CD14-positive monocyte (primary cell): ENCODE measurements around the gene GOPC. TPM values are rescaled to one million over a fixed set of nuclear protein-coding genes. Genes with fewer than 3 reads are reported as not detected.
A peak's percentile ranks its signal among the peaks of the same experiment; 100 is the strongest.

Experiments used
- DNase-seq, 3 donors: peaks; one replicate each; pipeline ENCODE4 v3.0.0-alpha.2; 2011 to 2022
- H2AFZ ChIP-seq: 2 replicates; pipeline ENCODE4 v1.6.0; 2012; ENCODE audit warnings: mild to moderate bottlenecking, low read depth, low read length, inconsistent platforms; ENCODE audit not compliant: insufficient read depth, poor library complexity, severe bottlenecking
- H3K27ac ChIP-seq, 2 donors: 1 replicate in 1 of 2; 2 replicates in 1 of 2; pipeline ENCODE4 v1.5.1; 2012 to 2013; ENCODE audit warnings: low read length in 2 of 2, control low read depth in 1 of 2, inconsistent platforms in 1 of 2, low read depth in 1 of 2, mild to moderate bottlenecking in 1 of 2
- H3K27me3 ChIP-seq, 2 donors: one replicate each; pipeline versions ENCODE4 v1.6.0 to v1.6.1; 2011 to 2013; ENCODE audit warnings: low read length in 2 of 2; ENCODE audit not compliant: control insufficient read depth in 2 of 2, insufficient read depth in 2 of 2
- H3K36me3 ChIP-seq, 2 donors: replicated peaks in 1 of 2; 1 replicate in 1 of 2; 2 replicates in 1 of 2; pipeline versions ENCODE4 v1.5.1 to v1.6.1; 2012 to 2013; ENCODE audit warnings: low read length in 2 of 2, control low read depth in 1 of 2, inconsistent platforms in 1 of 2, mild to moderate bottlenecking in 1 of 2; ENCODE audit not compliant: insufficient read depth in 2 of 2, control insufficient read depth in 1 of 2
- H3K4me1 ChIP-seq, 2 donors: 1 replicate in 1 of 2; 2 replicates in 1 of 2; pipeline versions ENCODE4 v1.5.1 to v1.6.1; 2012 to 2013; ENCODE audit warnings: low read length in 2 of 2, control low read depth in 1 of 2, inconsistent platforms in 1 of 2, mild to moderate bottlenecking in 1 of 2, moderate library complexity in 1 of 2; ENCODE audit not compliant: insufficient read depth in 2 of 2, control insufficient read depth in 1 of 2
- H3K4me2 ChIP-seq: replicated peaks from 2 replicates; pipeline ENCODE3; 2012; ENCODE audit warnings: low read length, moderate library complexity, mild to moderate bottlenecking; ENCODE audit not compliant: poor library complexity, severe bottlenecking; ENCODE audit errors: extremely low read depth
- H3K4me3 ChIP-seq, 3 experiments: fragments of 200-600 bp in 1 of 3; sonication (generic) in 1 of 3; replicated peaks in 1 of 3; 1 replicate in 2 of 3; 2 replicates in 1 of 3; pipeline ENCODE4 v1.5.1; 2011 to 2013; ENCODE audit warnings: low read length in 3 of 3, mild to moderate bottlenecking in 3 of 3, control low read depth in 2 of 3, low read depth in 2 of 3, inconsistent platforms in 1 of 3, moderate library complexity in 1 of 3
- H3K79me2 ChIP-seq: 2 replicates; pipeline ENCODE4 v1.6.0; 2012; ENCODE audit warnings: mild to moderate bottlenecking, control low read depth, inconsistent platforms, low read length, moderate library complexity; ENCODE audit not compliant: insufficient read depth
- H3K9ac ChIP-seq: 2 replicates; pipeline ENCODE4 v1.6.0; 2017; ENCODE audit warnings: low read length, mild to moderate bottlenecking; ENCODE audit not compliant: insufficient read depth, poor library complexity, severe bottlenecking
- H3K9me3 ChIP-seq, 2 donors: replicated peaks in 1 of 2; 1 replicate in 1 of 2; 2 replicates in 1 of 2; pipeline versions ENCODE4 v1.5.1 to v1.6.1; 2012 to 2013; ENCODE audit warnings: low read length in 2 of 2, control low read depth in 1 of 2; ENCODE audit not compliant: control insufficient read depth in 1 of 2, insufficient read depth in 1 of 2
- H4K20me1 ChIP-seq: 2 replicates; pipeline ENCODE4 v1.6.0; 2012; ENCODE audit warnings: mild to moderate bottlenecking, low read length, control low read depth, moderate library complexity; ENCODE audit not compliant: insufficient read depth
- H3K27ac Mint-ChIP-seq, 7 donors: one replicate each; pipeline ENCODE4 v1.8.0; 2020; ENCODE audit warnings: mild to moderate bottlenecking in 7 of 7, mixed read lengths in 7 of 7, moderate library complexity in 6 of 7, inconsistent platforms in 2 of 7
- H3K27me3 Mint-ChIP-seq, 3 donors: one replicate each; pipeline ENCODE4 v1.8.0; 2021 to 2022; ENCODE audit warnings: low read depth in 3 of 3, mild to moderate bottlenecking in 3 of 3, mixed read lengths in 3 of 3, moderate library complexity in 3 of 3, inconsistent platforms in 1 of 3
- H3K36me3 Mint-ChIP-seq, 2 donors: one replicate each; pipeline ENCODE4 v1.8.0; 2020; ENCODE audit warnings: mixed read lengths in 2 of 2, inconsistent platforms in 1 of 2, mild to moderate bottlenecking in 1 of 2
- H3K4me1 Mint-ChIP-seq: one replicate; pipeline ENCODE4 v1.8.0; 2020; ENCODE audit warnings: mild to moderate bottlenecking, mixed read lengths
- H3K4me3 Mint-ChIP-seq, 2 donors: one replicate each; pipeline ENCODE4 v1.8.0; 2020; ENCODE audit warnings: mild to moderate bottlenecking in 2 of 2, mixed read lengths in 2 of 2, moderate library complexity in 1 of 2
- H3K9me3 Mint-ChIP-seq, 7 donors: one replicate each; pipeline ENCODE4 v1.8.0; 2020 to 2022; ENCODE audit warnings: mixed read lengths in 7 of 7, mild to moderate bottlenecking in 6 of 7, moderate library complexity in 6 of 7, inconsistent platforms in 2 of 7
- WGBS: methylation state at CpG from one replicate; pipeline ENCODE4 v1.1.5; 2013; ENCODE audit warnings: missing lambda C conversion rate; ENCODE audit not compliant: insufficient coverage; 5-methylcytosine and 5-hydroxymethylcytosine counted together
- intact Hi-C, 2 donors: fragments of 100-400 bp; cut with micrococcal nuclease; formaldehyde crosslinking; loops; one replicate each; pipeline versions ENCODE4 v1.15.0 to v1.15.1; 2023
- polyA plus RNA-seq, 3 donors: library from polyadenylated mRNA; depleted of rRNA in 1 of 3; unstranded in 2 of 3; stranded (reverse) in 1 of 3; fragments of 300-500 nt in 2 of 3; fragments of >200 nt in 1 of 3; fragmentation: Illumina TruSeq in 2 of 3; gene quantifications; 1 replicate in 2 of 3; 2 replicates in 1 of 3; pipeline ENCODE4 v1.2.3, GENCODE V29; 2012 to 2021
- TF ChIP-seq, protein P1 (sequence below): fragments of 200-600 bp; IDR thresholded peaks from one replicate; pipeline ENCODE4 v1.8.0; 2022; ENCODE audit warnings: antibody characterized with exemption, mild to moderate bottlenecking

GOPC gene
- polyA plus RNA-seq, 3 donors, result 2.7 to 8.0 (median 5.2) TPM

DNA sequence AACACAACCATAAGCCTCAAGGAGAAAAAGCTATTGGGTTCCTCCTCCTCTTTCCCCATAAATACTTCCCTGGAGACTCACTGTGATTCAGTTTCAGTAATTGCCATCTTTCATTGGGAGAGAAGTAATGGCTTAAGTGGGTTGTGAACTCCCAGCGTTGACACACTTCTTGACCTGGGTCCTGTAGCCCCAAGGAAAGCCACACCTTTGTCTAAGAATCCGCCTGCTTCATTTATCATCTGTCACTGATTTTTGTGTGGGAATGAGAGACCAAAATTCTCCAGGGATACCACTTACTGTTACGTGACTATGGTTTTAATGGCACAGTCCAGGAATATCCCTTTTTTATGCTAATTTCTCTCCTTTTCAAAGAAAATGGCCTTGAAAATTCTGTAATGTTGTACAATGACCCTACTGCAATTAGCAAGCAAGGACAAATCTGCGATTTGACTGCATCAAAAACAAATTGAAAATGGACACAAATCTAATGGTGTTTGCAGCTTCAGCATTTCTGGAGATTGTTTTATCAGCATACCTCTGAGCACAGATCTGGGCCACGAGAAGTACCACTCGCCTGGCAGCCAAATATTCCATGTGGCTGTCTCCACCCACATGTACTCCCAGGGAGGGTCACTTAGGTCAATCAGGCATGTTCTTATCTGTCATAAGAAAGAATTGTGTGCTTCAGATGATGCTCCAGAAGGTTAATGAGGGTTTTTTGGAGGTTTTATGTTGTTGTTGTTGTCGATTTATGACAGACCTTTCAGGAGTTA is 90.1 kb downstream of the GOPC start:
- 93% methylated on average over 3 of the region's 7 CpGs for WGBS
- intact Hi-C loops, result no loop called here

More for the DNA sequence above, 90.1 kb downstream of the GOPC start:
- H3K4me3 Mint-ChIP-seq, result peak overlapping the region in 1 of 2 donors; percentile 23
- H3K27ac Mint-ChIP-seq, result no peak overlapping the region
- Histone ChIP-seq H3K9me3 (no peaks in the 10 kb centered on the region), H4K20me1 (no peaks in the 10 kb centered on the region), H2AFZ (no peak overlapping the region), H3K9ac (no peak overlapping the region), H3K4me3 (no peak overlapping the region), H3K27me3 (no peaks in the 10 kb centered on the region), H3K4me1 (no peaks in the 10 kb centered on the region), H3K27ac (no peak overlapping the region), H3K36me3 (no peaks in the 10 kb centered on the region), H3K79me2 (no peaks in the 10 kb centered on the region), H3K4me2 (no peak overlapping the region)
- TF ChIP-seq, protein P1, sequence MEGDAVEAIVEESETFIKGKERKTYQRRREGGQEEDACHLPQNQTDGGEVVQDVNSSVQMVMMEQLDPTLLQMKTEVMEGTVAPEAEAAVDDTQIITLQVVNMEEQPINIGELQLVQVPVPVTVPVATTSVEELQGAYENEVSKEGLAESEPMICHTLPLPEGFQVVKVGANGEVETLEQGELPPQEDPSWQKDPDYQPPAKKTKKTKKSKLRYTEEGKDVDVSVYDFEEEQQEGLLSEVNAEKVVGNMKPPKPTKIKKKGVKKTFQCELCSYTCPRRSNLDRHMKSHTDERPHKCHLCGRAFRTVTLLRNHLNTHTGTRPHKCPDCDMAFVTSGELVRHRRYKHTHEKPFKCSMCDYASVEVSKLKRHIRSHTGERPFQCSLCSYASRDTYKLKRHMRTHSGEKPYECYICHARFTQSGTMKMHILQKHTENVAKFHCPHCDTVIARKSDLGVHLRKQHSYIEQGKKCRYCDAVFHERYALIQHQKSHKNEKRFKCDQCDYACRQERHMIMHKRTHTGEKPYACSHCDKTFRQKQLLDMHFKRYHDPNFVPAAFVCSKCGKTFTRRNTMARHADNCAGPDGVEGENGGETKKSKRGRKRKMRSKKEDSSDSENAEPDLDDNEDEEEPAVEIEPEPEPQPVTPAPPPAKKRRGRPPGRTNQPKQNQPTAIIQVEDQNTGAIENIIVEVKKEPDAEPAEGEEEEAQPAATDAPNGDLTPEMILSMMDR, result no peak
- H3K27me3 Mint-ChIP-seq, result peaks cover 0 to 4% (median 2%) of the 10 kb centered on the region in 3 donors
- no peak for DNase-seq
- H3K4me1 Mint-ChIP-seq, result no peaks in the 10 kb centered on the region
- H3K9me3 Mint-ChIP-seq, result peaks cover 0 to 2% (median 0%) of the 10 kb centered on the region in 7 donors
- peaks cover 2% of the 10 kb centered on the region in 2 donors for H3K36me3 Mint-ChIP-seq

Other genes starting within 250 kb of the GOPC start
- not detected for gene ROS1, start 176.6 kb downstream of the GOPC start, polyA plus RNA-seq
- 1 to 10 TPM; 2.9 to 3.3 (median 3.1) TPM for gene DCBLD1, start 119.8 kb downstream of the GOPC start, polyA plus RNA-seq
- 10 to 100 TPM in 2 of 3 donors, 1 to 10 TPM in 1; 8.7 to 16.8 (median 15.6) TPM for gene NUS1, start 73.0 kb upstream of the GOPC start, polyA plus RNA-seq